ENCODE measurements around the gene NEK9. TPM values are rescaled to one million over a fixed set of nuclear protein-coding genes. Genes with fewer than 3 reads are reported as not detected.

NEK9 gene
- total and polyA plus RNA-seq, 2 donors (not counting 3 experiments of a cell fraction or from before 2014, with no cell fraction given) = 22.1 to 65.1 TPM

DNA sequence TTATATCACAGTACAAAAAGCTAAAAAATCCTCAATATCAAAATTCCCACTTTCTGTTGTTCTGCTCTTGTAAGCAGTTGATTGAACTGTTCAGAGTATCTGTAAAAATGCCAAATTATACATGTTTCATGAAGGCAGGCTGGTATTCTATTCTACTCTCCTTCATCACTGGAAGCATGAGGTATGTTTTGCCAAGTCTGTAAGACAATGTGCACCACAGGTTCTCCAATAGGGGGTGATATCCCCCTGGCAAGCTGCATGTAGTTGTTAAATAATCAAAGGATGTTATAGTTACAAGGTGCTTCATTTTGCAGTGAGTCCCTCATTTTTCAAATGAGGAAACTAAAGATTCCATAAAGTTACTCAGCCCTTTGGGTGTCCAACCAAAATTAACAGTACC lies 15.1 kb upstream of the NEK9 start:
- POLR2A ChIA-PET = no interaction called here
- Histone ChIP-seq H3K9me3 (replicated peaks; ENCODE audit: control insufficient read depth, insufficient read depth, low read length) (no peaks in the 10 kb centered on the region), H2AFZ (ENCODE audit: low read depth, low read length) (no peak overlapping the region), H3K9me1 (replicated peaks; ENCODE audit: control insufficient read depth, extremely low read depth, insufficient read depth, low read length) (no peaks in the 10 kb centered on the region), H4K20me1 (replicated peaks; ENCODE audit: control insufficient read depth, extremely low read depth, insufficient read depth, low read length) (no peaks in the 10 kb centered on the region), H3K27me3 (ENCODE audit: control insufficient read depth in 2 of 2, insufficient read depth in 2 of 2, low read length in 2 of 2) (no peaks in the 10 kb centered on the region), H3K79me2 (ENCODE audit: control insufficient read depth, insufficient read depth, low read length) (peaks cover 51% of the 10 kb centered on the region), H3K4me1 (ENCODE audit: control insufficient read depth, extremely low read depth, insufficient read depth, low read length) (no peaks in the 10 kb centered on the region), H3K4me3 (replicated peaks in 1 of 3; ENCODE audit: insufficient read depth in 1 of 3, low read depth in 1 of 3, low read length in 3 of 3) (no peak overlapping the region), H3K27ac (ENCODE audit: insufficient read depth, low read depth, low read length) (no peak overlapping the region), H3K36me3 (ENCODE audit: control insufficient read depth in 2 of 2, extremely low read depth in 1 of 2, insufficient read depth in 2 of 2, low read length in 2 of 2) (peaks cover 0 to 3% of the 10 kb centered on the region in 2 experiments), H3K4me2 (ENCODE audit: insufficient read depth, low read length) (no peak overlapping the region), H3K9ac (replicated peaks; ENCODE audit: extremely low read depth, insufficient read depth, low read length) (no peak overlapping the region)
- CTCF ChIA-PET = interaction anchor here (0.7 to 10.9 kb wide), 11 partner anchors 10 to 419 kb away, joined by 3 to 175 read pairs (median 3); no protein-coding TSS in a partner anchor
- peak; percentile 67 for DNase-seq (ENCODE audit: low read depth, low spot score)
- TF ChIP-seq MYC (IDR thresholded peaks at IDR 0.05; ENCODE audit: low read depth, low read length) = no peak
- TF ChIP-seq, protein P1, sequence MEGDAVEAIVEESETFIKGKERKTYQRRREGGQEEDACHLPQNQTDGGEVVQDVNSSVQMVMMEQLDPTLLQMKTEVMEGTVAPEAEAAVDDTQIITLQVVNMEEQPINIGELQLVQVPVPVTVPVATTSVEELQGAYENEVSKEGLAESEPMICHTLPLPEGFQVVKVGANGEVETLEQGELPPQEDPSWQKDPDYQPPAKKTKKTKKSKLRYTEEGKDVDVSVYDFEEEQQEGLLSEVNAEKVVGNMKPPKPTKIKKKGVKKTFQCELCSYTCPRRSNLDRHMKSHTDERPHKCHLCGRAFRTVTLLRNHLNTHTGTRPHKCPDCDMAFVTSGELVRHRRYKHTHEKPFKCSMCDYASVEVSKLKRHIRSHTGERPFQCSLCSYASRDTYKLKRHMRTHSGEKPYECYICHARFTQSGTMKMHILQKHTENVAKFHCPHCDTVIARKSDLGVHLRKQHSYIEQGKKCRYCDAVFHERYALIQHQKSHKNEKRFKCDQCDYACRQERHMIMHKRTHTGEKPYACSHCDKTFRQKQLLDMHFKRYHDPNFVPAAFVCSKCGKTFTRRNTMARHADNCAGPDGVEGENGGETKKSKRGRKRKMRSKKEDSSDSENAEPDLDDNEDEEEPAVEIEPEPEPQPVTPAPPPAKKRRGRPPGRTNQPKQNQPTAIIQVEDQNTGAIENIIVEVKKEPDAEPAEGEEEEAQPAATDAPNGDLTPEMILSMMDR (IDR thresholded peaks at IDR 0.05; ENCODE audit: extremely low read depth in 1 of 2, insufficient read depth in 1 of 2, low read depth in 1 of 2, low read length in 2 of 2) = peak; percentile 55 to 62
- intact Hi-C loops (cut with micrococcal nuclease) (loop anchor here (1.0 kb wide), 1 partner anchor 154 kb away; no protein-coding TSS in a partner anchor), dilution Hi-C loops (cut with MboI; ENCODE audit: extremely low pct_ligation_motif_present, low sequenced_read_pairs) (loop anchor here (25.0 kb wide), 1 partner anchor 145 kb away; the partner anchor contains the start of gene FOS)
- FAIRE-seq = no peak
- BruUV-seq (replicated peaks) = no TSS peak

DNA sequence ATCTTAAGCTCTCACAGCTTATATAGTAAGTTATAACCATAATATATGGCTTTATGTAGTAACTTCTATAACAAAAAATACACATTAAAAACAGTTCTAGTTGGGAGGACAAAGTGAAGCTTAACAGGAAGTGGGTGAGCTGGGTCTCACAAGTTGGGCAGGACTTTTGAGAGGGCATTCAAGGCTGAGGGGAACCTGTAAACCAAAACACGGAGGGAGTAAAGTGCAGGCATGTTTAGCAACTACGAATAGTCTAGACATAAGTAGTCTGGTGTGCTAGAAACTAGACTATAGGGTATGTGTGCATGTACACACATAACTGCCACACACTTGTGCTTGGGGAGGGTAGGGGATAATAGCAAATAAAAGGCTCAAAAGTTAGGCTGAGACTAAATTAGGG lies 14.2 kb upstream of the NEK9 start:
- Histone ChIP-seq H3K4me3 (replicated peaks in 1 of 3; ENCODE audit: insufficient read depth in 1 of 3, low read depth in 1 of 3, low read length in 3 of 3) (no peak overlapping the region), H4K20me1 (replicated peaks; ENCODE audit: control insufficient read depth, extremely low read depth, insufficient read depth, low read length) (no peaks in the 10 kb centered on the region), H3K9me1 (replicated peaks; ENCODE audit: control insufficient read depth, extremely low read depth, insufficient read depth, low read length) (no peaks in the 10 kb centered on the region), H3K9me3 (replicated peaks; ENCODE audit: control insufficient read depth, insufficient read depth, low read length) (no peaks in the 10 kb centered on the region), H3K4me2 (ENCODE audit: insufficient read depth, low read length) (no peak overlapping the region), H3K9ac (replicated peaks; ENCODE audit: extremely low read depth, insufficient read depth, low read length) (peak overlapping the region; percentile 3), H3K4me1 (ENCODE audit: control insufficient read depth, extremely low read depth, insufficient read depth, low read length) (no peaks in the 10 kb centered on the region), H3K79me2 (ENCODE audit: control insufficient read depth, insufficient read depth, low read length) (peaks cover 48% of the 10 kb centered on the region), H3K36me3 (ENCODE audit: control insufficient read depth in 2 of 2, extremely low read depth in 1 of 2, insufficient read depth in 2 of 2, low read length in 2 of 2) (peaks cover 0 to 3% of the 10 kb centered on the region in 2 experiments), H2AFZ (ENCODE audit: low read depth, low read length) (no peak overlapping the region), H3K27ac (ENCODE audit: insufficient read depth, low read depth, low read length) (no peak overlapping the region), H3K27me3 (ENCODE audit: control insufficient read depth in 2 of 2, insufficient read depth in 2 of 2, low read length in 2 of 2) (no peaks in the 10 kb centered on the region)
- intact Hi-C loops (cut with micrococcal nuclease) (no loop called here), dilution Hi-C loops (cut with MboI; ENCODE audit: extremely low pct_ligation_motif_present, low sequenced_read_pairs) (loop anchor here (25.0 kb wide), 1 partner anchor 146 kb away; the partner anchor contains the start of gene FOS)
- no peak for FAIRE-seq
- TF ChIP-seq FOS (IDR thresholded peaks at IDR 0.05; ENCODE audit: borderline replicate concordance, insufficient read depth, low read length) = no peak
- TF ChIP-seq JUN (IDR thresholded peaks at IDR 0.05; ENCODE audit: borderline replicate concordance, insufficient read depth, insufficient read length, low read depth) = no peak
- no peak for TF ChIP-seq MYC (IDR thresholded peaks at IDR 0.05; ENCODE audit: low read depth, low read length)
- TF ChIP-seq, protein P2, sequence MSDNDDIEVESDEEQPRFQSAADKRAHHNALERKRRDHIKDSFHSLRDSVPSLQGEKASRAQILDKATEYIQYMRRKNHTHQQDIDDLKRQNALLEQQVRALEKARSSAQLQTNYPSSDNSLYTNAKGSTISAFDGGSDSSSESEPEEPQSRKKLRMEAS (IDR thresholded peaks at IDR 0.05; ENCODE audit: insufficient read depth, insufficient read length) = no peak
- TF ChIP-seq GATA2 (IDR thresholded peaks at IDR 0.05; ENCODE audit: insufficient read depth, insufficient read length, low read depth, low read length) = no peak
- DNase-seq (ENCODE audit: low read depth, low spot score) = no peak
- ChIA-PET POLR2A (no interaction called here), CTCF (interaction anchor here (0.8 to 10.9 kb wide), 5 partner anchors 9 to 163 kb away, joined by 3 to 175 read pairs (median 6); no protein-coding TSS in a partner anchor)
- BruUV-seq (replicated peaks) = no TSS peak
